Fibroblast of lung (primary cell): ENCODE results near the gene COL10A1. TPM values are rescaled to one million over a fixed set of nuclear protein-coding genes. Genes with fewer than 3 reads are reported as not detected.

Experiments
- DNase-seq, 2 donors: peaks; one replicate each; pipeline versions ENCODE4 v3.0.0 to v3.0.0-alpha.2; 2010; ENCODE audit warnings: low read depth in 2 of 2
- H2AFZ ChIP-seq: 2 replicates; pipeline ENCODE4 v1.5.1; 2012; ENCODE audit warnings: low read length, control low read depth, inconsistent platforms
- H3K27ac ChIP-seq: 2 replicates; pipeline ENCODE4 v1.5.1; 2011; ENCODE audit warnings: low read length, control low read depth; ENCODE audit not compliant: insufficient read depth
- H3K27me3 ChIP-seq: 2 replicates; pipeline ENCODE4 v1.5.1; 2011; ENCODE audit warnings: mild to moderate bottlenecking, low read length; ENCODE audit not compliant: control insufficient read depth, insufficient read depth
- H3K36me3 ChIP-seq: 2 replicates; pipeline ENCODE4 v1.5.1; 2011; ENCODE audit warnings: low read length; ENCODE audit not compliant: control insufficient read depth, insufficient read depth
- H3K4me1 ChIP-seq: 2 replicates; pipeline ENCODE4 v1.5.1; 2011; ENCODE audit warnings: low read length; ENCODE audit not compliant: control insufficient read depth, insufficient read depth; ENCODE audit errors: extremely low read depth
- H3K4me2 ChIP-seq: 2 replicates; pipeline ENCODE4 v1.5.1; 2011; ENCODE audit warnings: low read length, control low read depth; ENCODE audit not compliant: insufficient read depth; ENCODE audit errors: extremely low read depth
- H3K4me3 ChIP-seq, 4 experiments: fragments of 200-600 bp in 1 of 4; sonication (generic) in 1 of 4; replicated peaks in 1 of 4; 2 replicates each; pipeline ENCODE4 v1.5.1; 2011 to 2016; ENCODE audit warnings: low read length in 4 of 4, low read depth in 3 of 4, mild to moderate bottlenecking in 3 of 4, control low read depth in 2 of 4, inconsistent platforms in 1 of 4, mixed read lengths in 1 of 4; ENCODE audit not compliant: insufficient read depth in 1 of 4; ENCODE audit errors: control extremely low read depth in 1 of 4
- H3K79me2 ChIP-seq: 2 replicates; pipeline ENCODE4 v1.5.1; 2012; ENCODE audit warnings: mild to moderate bottlenecking, low read length, inconsistent platforms; ENCODE audit not compliant: control insufficient read depth, insufficient read depth
- H3K9ac ChIP-seq: 2 replicates; pipeline ENCODE4 v1.5.1; 2011; ENCODE audit warnings: mild to moderate bottlenecking, low read length, control low read depth; ENCODE audit not compliant: insufficient read depth
- H3K9me3 ChIP-seq: 2 replicates; pipeline ENCODE4 v1.5.1; 2012; ENCODE audit warnings: low read depth, low read length; ENCODE audit not compliant: control insufficient read depth, insufficient read depth
- H4K20me1 ChIP-seq: 2 replicates; pipeline ENCODE4 v1.5.1; 2011; ENCODE audit warnings: low read length; ENCODE audit not compliant: control insufficient read depth, insufficient read depth; ENCODE audit errors: extremely low read depth
- EZH2 ChIP-seq: IDR thresholded peaks from 2 replicates; pipeline ENCODE4 v1.5.1; 2012; ENCODE audit warnings: low read length, control low read depth, mild to moderate bottlenecking; ENCODE audit errors: missing control alignments
- polyA plus RNA-seq, 2 donors: library from polyadenylated mRNA; depleted of rRNA in 1 of 2; stranded (reverse) in 1 of 2; unstranded in 1 of 2; fragments of >200 nt; gene quantifications; 2 replicates each; pipeline ENCODE4 v1.2.1, GENCODE V29; 2011 to 2012; ENCODE audit warnings: missing spikeins in 1 of 2
- total RNA-seq: library from RNA; depleted of rRNA; stranded (reverse); fragments of >200 nt; gene quantifications from 2 replicates; pipeline ENCODE4 v1.2.1, GENCODE V29; 2014
- TF ChIP-seq, protein P1 (sequence below), 2 donors: IDR thresholded peaks in 1 of 2; conservative IDR thresholded peaks in 1 of 2; 1 replicate in 1 of 2; 2 replicates in 1 of 2; pipeline ENCODE4 v1.5.1; 2011 to 2012; ENCODE audit warnings: low read length in 2 of 2, control low read depth in 1 of 2, inconsistent platforms in 1 of 2, low read depth in 1 of 2, mild to moderate bottlenecking in 1 of 2

The COL10A1 gene
- total and polyA plus RNA-seq, 2 donors (not counting 1 experiment from before 2014, with no cell fraction given), result 17.3 to 40.1 TPM

DNA sequence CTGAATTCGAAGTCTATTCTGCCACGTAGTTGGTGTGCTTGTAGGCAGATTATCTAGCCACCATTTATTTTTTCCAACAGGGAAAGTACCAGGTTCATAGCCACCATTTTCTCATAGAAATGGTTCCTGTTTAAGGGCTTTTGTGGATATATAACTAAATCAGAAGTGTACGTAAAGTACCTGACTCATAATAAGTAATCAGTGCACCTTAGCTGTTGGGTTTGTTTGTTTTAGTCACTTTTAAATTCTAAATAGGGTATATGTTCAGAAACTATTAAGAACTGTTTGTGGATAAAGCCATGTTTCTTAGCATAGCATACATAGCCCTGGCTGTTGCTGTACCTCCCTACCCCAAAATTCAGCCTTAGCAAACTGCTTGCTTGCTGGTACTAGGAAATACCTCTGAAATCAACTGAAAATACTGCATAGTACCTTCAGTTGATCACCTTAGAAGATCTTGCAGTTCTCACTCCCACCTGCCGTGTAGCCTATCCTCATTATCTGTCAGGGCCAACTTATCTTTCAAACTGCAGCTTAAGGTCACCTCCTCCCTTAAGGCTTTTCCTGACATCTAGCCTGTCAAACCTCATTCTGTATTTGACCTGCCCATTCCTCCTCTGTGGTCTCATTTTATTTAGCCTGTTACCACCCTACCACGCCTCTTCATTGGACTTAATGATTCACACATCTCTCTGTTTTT lies 44.6 kb upstream of the COL10A1 start:
- H2AFZ ChIP-seq, result no peak overlapping the region
- no peak overlapping the region for H3K27ac ChIP-seq
- H3K79me2 ChIP-seq, result no peaks in the 10 kb centered on the region
- TF ChIP-seq EZH2, result no peak
- TF ChIP-seq, protein P1, sequence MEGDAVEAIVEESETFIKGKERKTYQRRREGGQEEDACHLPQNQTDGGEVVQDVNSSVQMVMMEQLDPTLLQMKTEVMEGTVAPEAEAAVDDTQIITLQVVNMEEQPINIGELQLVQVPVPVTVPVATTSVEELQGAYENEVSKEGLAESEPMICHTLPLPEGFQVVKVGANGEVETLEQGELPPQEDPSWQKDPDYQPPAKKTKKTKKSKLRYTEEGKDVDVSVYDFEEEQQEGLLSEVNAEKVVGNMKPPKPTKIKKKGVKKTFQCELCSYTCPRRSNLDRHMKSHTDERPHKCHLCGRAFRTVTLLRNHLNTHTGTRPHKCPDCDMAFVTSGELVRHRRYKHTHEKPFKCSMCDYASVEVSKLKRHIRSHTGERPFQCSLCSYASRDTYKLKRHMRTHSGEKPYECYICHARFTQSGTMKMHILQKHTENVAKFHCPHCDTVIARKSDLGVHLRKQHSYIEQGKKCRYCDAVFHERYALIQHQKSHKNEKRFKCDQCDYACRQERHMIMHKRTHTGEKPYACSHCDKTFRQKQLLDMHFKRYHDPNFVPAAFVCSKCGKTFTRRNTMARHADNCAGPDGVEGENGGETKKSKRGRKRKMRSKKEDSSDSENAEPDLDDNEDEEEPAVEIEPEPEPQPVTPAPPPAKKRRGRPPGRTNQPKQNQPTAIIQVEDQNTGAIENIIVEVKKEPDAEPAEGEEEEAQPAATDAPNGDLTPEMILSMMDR (conservative IDR thresholded peaks at IDR 0.05 in 1 of 2, IDR thresholded peaks at IDR 0.05 in 1 of 2; ENCODE audit: low read depth in 1 of 2, low read length in 2 of 2), result no peak
- H3K9ac ChIP-seq, result no peak overlapping the region
- no peaks in the 10 kb centered on the region for H3K36me3 ChIP-seq
- H3K4me3 ChIP-seq, result no peak overlapping the region
- H3K4me2 ChIP-seq, result no peak overlapping the region
- H3K27me3 ChIP-seq, result no peaks in the 10 kb centered on the region
- DNase-seq, result no peak
- no peaks in the 10 kb centered on the region for H3K9me3 ChIP-seq
- H4K20me1 ChIP-seq, result no peaks in the 10 kb centered on the region
- H3K4me1 ChIP-seq, result no peaks in the 10 kb centered on the region

DNA sequence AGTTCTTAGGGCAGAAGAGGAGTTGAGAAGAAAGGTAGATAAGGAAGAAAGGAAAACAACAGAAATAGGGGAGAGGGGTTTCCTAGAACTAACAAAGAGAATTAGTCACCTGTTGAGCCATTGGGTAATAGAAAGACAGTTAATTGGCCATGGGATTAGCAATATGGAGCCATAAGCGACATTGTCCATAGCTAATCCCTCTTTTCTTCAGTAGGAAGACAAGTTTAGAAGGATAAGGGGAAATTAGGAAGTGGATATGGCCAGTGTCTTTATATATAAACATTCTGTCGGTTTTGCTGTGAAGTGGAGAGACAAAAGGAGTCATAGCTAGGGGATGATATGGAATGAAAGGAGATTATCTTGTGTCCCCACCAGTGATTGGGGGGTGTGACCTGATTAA lies 43.9 kb upstream of the COL10A1 start:
- no peak overlapping the region for H3K9ac ChIP-seq
- no peak for DNase-seq
- H3K4me1 ChIP-seq, result no peaks in the 10 kb centered on the region
- H3K4me3 ChIP-seq, result no peak overlapping the region
- no peak for TF ChIP-seq EZH2
- TF ChIP-seq, protein P1 (conservative IDR thresholded peaks at IDR 0.05 in 1 of 2, IDR thresholded peaks at IDR 0.05 in 1 of 2; ENCODE audit: low read depth in 1 of 2, low read length in 2 of 2), result no peak
- H4K20me1 ChIP-seq, result no peaks in the 10 kb centered on the region
- no peak overlapping the region for H3K4me2 ChIP-seq
- H3K79me2 ChIP-seq, result no peaks in the 10 kb centered on the region
- H3K36me3 ChIP-seq, result no peaks in the 10 kb centered on the region
- no peak overlapping the region for H3K27ac ChIP-seq
- no peaks in the 10 kb centered on the region for H3K27me3 ChIP-seq
- H2AFZ ChIP-seq, result no peak overlapping the region
- H3K9me3 ChIP-seq, result no peaks in the 10 kb centered on the region

DNA sequence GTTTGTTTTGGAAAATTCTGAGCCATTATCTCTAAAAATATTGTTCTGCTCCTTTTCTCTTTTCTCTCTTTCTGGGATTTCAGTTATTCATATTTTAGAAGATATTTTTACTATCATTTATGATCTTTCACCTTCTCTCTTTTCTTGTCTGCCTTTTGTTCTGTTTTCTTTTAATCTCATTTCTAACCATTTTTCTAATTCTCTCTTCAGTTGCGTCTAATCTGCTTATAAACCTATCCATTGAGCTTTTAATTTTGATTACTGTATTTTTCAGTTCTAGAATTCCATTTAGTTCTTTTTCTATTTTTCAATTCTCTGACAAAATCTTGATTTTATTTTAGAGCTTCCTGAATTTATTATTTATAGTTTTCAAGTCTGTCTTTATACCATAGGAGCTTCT lies 42.2 kb upstream of the COL10A1 start:
- Histone ChIP-seq H3K4me3 (no peak overlapping the region), H3K36me3 (no peaks in the 10 kb centered on the region), H3K27ac (no peak overlapping the region), H3K9ac (no peak overlapping the region), H3K27me3 (no peaks in the 10 kb centered on the region), H3K4me2 (no peak overlapping the region), H3K79me2 (no peaks in the 10 kb centered on the region), H3K9me3 (no peaks in the 10 kb centered on the region), H2AFZ (no peak overlapping the region), H4K20me1 (no peaks in the 10 kb centered on the region), H3K4me1 (no peaks in the 10 kb centered on the region)
- TF ChIP-seq EZH2, result no peak
- TF ChIP-seq, protein P1 (conservative IDR thresholded peaks at IDR 0.05 in 1 of 2, IDR thresholded peaks at IDR 0.05 in 1 of 2; ENCODE audit: low read depth in 1 of 2, low read length in 2 of 2), result no peak
- DNase-seq, result no peak
